K562 (cell line): ENCODE data around the gene S100A1. TPM values are rescaled to one million over a fixed set of nuclear protein-coding genes. Genes with fewer than 3 reads are reported as not detected.
A peak's percentile ranks its signal among the peaks of the same experiment; 100 is the strongest.

Source experiments
- ATAC-seq: fragments of 200-7000 bp; cut with Tn5 transposase; 3 replicates; pipeline ENCODE4 v1.9.1; 2020; ENCODE audit warnings: moderate library complexity
- BruUV-seq: library from RNA; stranded (reverse); fragments of 400-500 nt; replicated peaks from 2 replicates; lab custom pipeline; 2021; lab: Mats Ljungman, UMichigan
- CTCF ChIA-PET: fragments of 300-600 bp; formaldehyde crosslinking; extraction: SDS; loops from one replicate; lab custom pipeline; 2021; ENCODE audit warnings: low intra/inter-chr PET ratio; lab: Yijun Ruan, JAX
- POLR2A ChIA-PET: fragments of 300-600, 350-650 bp; sonication (Branson Sonifier 250); formaldehyde crosslinking; extraction: SDS; loops from one replicate; lab custom pipeline; 2021; ENCODE audit warnings: antibody characterized with exemption, inconsistent platforms; lab: Yijun Ruan, JAX
- DNase-seq, 4 experiments: peaks; one replicate each; pipeline versions ENCODE4 v3.0.0 to v3.0.0-alpha.2; 2011 to 2018; ENCODE audit warnings: low spot score in 3 of 4, mixed read lengths in 3 of 4; ENCODE audit errors: extremely low read depth in 1 of 4
- FAIRE-seq: peaks from 2 replicates; lab custom pipeline; 2011; peaks lifted over from hg19 to GRCh38; lab: Jason Lieb, UNC
- H2AFZ ChIP-seq: 2 replicates; pipeline ENCODE4 v1.6.0; 2011; ENCODE audit warnings: low read depth, low read length, control low read depth, inconsistent platforms
- H3K27ac ChIP-seq: fragments of 200-600 bp; 3 replicates; pipeline ENCODE4 v1.8.0; 2011; ENCODE audit warnings: low read depth, mild to moderate bottlenecking, control low read depth, inconsistent platforms, low read length, moderate library complexity, mixed read lengths; ENCODE audit errors: extremely low read depth
- H3K27me3 ChIP-seq, 2 experiments: fragments of 300-600 bp in 1 of 2; 2 replicates in 1 of 2; 3 replicates in 1 of 2; pipeline versions ENCODE4 v1.6.0 to v1.8.0; 2011; ENCODE audit warnings: inconsistent platforms in 2 of 2, low read length in 2 of 2, mild to moderate bottlenecking in 1 of 2, mixed read lengths in 1 of 2, moderate library complexity in 1 of 2; ENCODE audit not compliant: control insufficient read depth in 2 of 2, insufficient read depth in 2 of 2
- H3K36me3 ChIP-seq: fragments of 300-600 bp; 3 replicates; pipeline ENCODE4 v1.8.0; 2011; ENCODE audit warnings: mild to moderate bottlenecking, low read length, inconsistent platforms; ENCODE audit not compliant: control insufficient read depth, insufficient read depth
- H3K4me1 ChIP-seq, 2 experiments: fragments of 200-600 bp in 1 of 2; replicated peaks in 1 of 2; 2 replicates in 1 of 2; 3 replicates in 1 of 2; pipeline versions ENCODE4 v1.5.1 to v1.8.0; 2011; ENCODE audit warnings: inconsistent platforms in 2 of 2, low read length in 2 of 2, mild to moderate bottlenecking in 1 of 2, mixed read lengths in 1 of 2, moderate library complexity in 1 of 2; ENCODE audit not compliant: control insufficient read depth in 2 of 2, insufficient read depth in 2 of 2
- H3K4me2 ChIP-seq: 2 replicates; pipeline ENCODE4 v1.6.1; 2011; ENCODE audit warnings: low read length, control low read depth, inconsistent platforms, mixed read lengths; ENCODE audit not compliant: insufficient read depth
- H3K4me3 ChIP-seq: fragments of 200-600 bp; sonication (generic), shearing (Covaris generic); 2 replicates; pipeline ENCODE4 v1.5.1; 2016; ENCODE audit warnings: control low read depth, inconsistent platforms
- H3K79me2 ChIP-seq: fragments of 200-600 bp; 3 replicates; pipeline ENCODE4 v1.8.0; 2011; ENCODE audit warnings: low read length, inconsistent platforms; ENCODE audit not compliant: control insufficient read depth, insufficient read depth
- H3K9ac ChIP-seq, 2 experiments: 2 replicates each; pipeline versions ENCODE4 v1.6.0 to v1.6.1; 2011; ENCODE audit warnings: low read depth in 2 of 2, low read length in 2 of 2, control low read depth in 1 of 2, inconsistent platforms in 1 of 2, mild to moderate bottlenecking in 1 of 2, mixed read lengths in 1 of 2; ENCODE audit not compliant: insufficient read depth in 1 of 2
- H3K9me1 ChIP-seq: one replicate; pipeline ENCODE4 v1.6.0; 2011; ENCODE audit warnings: inconsistent platforms, mild to moderate bottlenecking, low read length, moderate library complexity; ENCODE audit not compliant: control insufficient read depth, insufficient read depth
- H3K9me3 ChIP-seq: replicated peaks from 2 replicates; pipeline ENCODE4 v1.5.1; 2011; ENCODE audit warnings: low read depth, low read length, inconsistent platforms; ENCODE audit not compliant: control insufficient read depth, insufficient read depth
- H4K20me1 ChIP-seq: replicated peaks from 2 replicates; pipeline ENCODE4 v1.6.1; 2011; ENCODE audit warnings: low read length, inconsistent platforms, mixed read lengths; ENCODE audit not compliant: control insufficient read depth, insufficient read depth
- AFF4 ChIP-seq: sonication (generic); formaldehyde crosslinking; IDR thresholded peaks from 2 replicates; pipeline ENCODE4 v1.8.0; 2023; ENCODE audit warnings: mild to moderate bottlenecking, missing genetic modification reagents
- BRF2 ChIP-seq: IDR thresholded peaks from 3 replicates; pipeline ENCODE4 v1.6.1; 2011; ENCODE audit warnings: borderline replicate concordance, mild to moderate bottlenecking; ENCODE audit not compliant: insufficient read length, insufficient read depth
- E2F4 ChIP-seq: sonication (generic); formaldehyde crosslinking; IDR thresholded peaks from 2 replicates; pipeline ENCODE4 v1.8.0; 2022; ENCODE audit warnings: mild to moderate bottlenecking, low read depth, missing genetic modification reagents
- GABPB1 ChIP-seq: sonication (generic); formaldehyde crosslinking; IDR thresholded peaks from 2 replicates; pipeline ENCODE4 v1.8.0; 2022; ENCODE audit warnings: mild to moderate bottlenecking, missing genetic modification reagents
- HMG20A ChIP-seq: fragments of 450-650 bp; formaldehyde crosslinking; conservative IDR thresholded peaks from 2 replicates; pipeline ENCODE4 v1.4.0; 2020; ENCODE audit warnings: mild to moderate bottlenecking, mixed read lengths
- HOXB6 ChIP-seq: fragments of 250-450 bp; sonication (Bioruptor Pico); IDR thresholded peaks from 2 replicates; pipeline ENCODE4 v1.5.1; 2022; ENCODE audit warnings: mild to moderate bottlenecking, borderline replicate concordance
- MECOM ChIP-seq: fragments of 250-450 bp; sonication (Bioruptor Pico); IDR thresholded peaks from 2 replicates; pipeline ENCODE4 v1.8.0; 2022; ENCODE audit warnings: inconsistent platforms
- MYNN ChIP-seq, 2 experiments: sonication (generic); formaldehyde crosslinking in 1 of 2; IDR thresholded peaks; 2 replicates each; pipeline versions ENCODE4 v1.5.0 to v1.6.1; 2016 to 2020; ENCODE audit warnings: antibody characterized with exemption in 1 of 2, missing genetic modification reagents in 1 of 2
- NR2F6 ChIP-seq: fragments of 450-650 bp; formaldehyde crosslinking; IDR thresholded peaks from 2 replicates; pipeline ENCODE4 v1.4.0; 2020; ENCODE audit warnings: mild to moderate bottlenecking
- RHOXF2B ChIP-seq: fragments of 250-450 bp; sonication (Bioruptor Pico); conservative IDR thresholded peaks from 2 replicates; pipeline ENCODE4 v1.5.1; 2021
- THRAP3 ChIP-seq: fragments of 450-650 bp; IDR thresholded peaks from 2 replicates; pipeline ENCODE4 v1.6.1; 2016; ENCODE audit warnings: mild to moderate bottlenecking, inconsistent platforms, borderline replicate concordance
- USF2 ChIP-seq: sonication (generic); formaldehyde crosslinking; IDR thresholded peaks from 2 replicates; pipeline ENCODE4 v1.5.0; 2020; ENCODE audit warnings: missing genetic modification reagents
- ZFP1 ChIP-seq: fragments of 450-650 bp; formaldehyde crosslinking; IDR thresholded peaks from 2 replicates; pipeline ENCODE4 v1.4.0; 2020; ENCODE audit warnings: mild to moderate bottlenecking, mixed read lengths
- ZFP36 ChIP-seq: fragments of 150-350 bp; IDR thresholded peaks from 2 replicates; pipeline ENCODE4 v1.6.1; 2018; ENCODE audit warnings: low read length, low read depth; ENCODE audit not compliant: partially characterized antibody
- ZNF143 ChIP-seq: sonication (generic); formaldehyde crosslinking; IDR thresholded peaks from 2 replicates; pipeline ENCODE4 v1.9.0; 2022; ENCODE audit warnings: mild to moderate bottlenecking, missing genetic modification reagents
- ZNF197 ChIP-seq: fragments of 200-800 bp; sonication (Bioruptor generic); IDR thresholded peaks from 2 replicates; pipeline ENCODE4 v1.6.1; 2016; ENCODE audit warnings: low read depth, missing genetic modification characterization, missing compliant biosample characterization
- ZNF282 ChIP-seq: sonication (generic); formaldehyde crosslinking; IDR thresholded peaks from 2 replicates; pipeline ENCODE4 v1.8.1; 2023; ENCODE audit warnings: missing genetic modification reagents
- WGBS: fragments of 100-300 bp; shearing (Covaris generic); methylation state at CpG from one replicate; pipeline ENCODE4 v1.1.6; 2016; ENCODE audit warnings: low coverage, mixed read lengths; ENCODE audit not compliant: insufficient coverage; ENCODE audit errors: missing lambda C conversion rate; 5-methylcytosine and 5-hydroxymethylcytosine counted together
- in situ Hi-C: fragments of 300-500 bp; cut with MboI; formaldehyde crosslinking; loops from 4 replicates; pipeline ENCODE4 v1.15.0; 2018; ENCODE audit warnings: inconsistent platforms, mixed read lengths
- intact Hi-C: fragments of 100-400 bp; cut with micrococcal nuclease; formaldehyde crosslinking; loops from 2 replicates; pipeline ENCODE4 v1.14.2; 2022
- polyA plus RNA-seq, 8 experiments: library from polyadenylated mRNA; depleted of rRNA in 4 of 8; stranded (reverse) in 5 of 8; unstranded in 3 of 8; fragments of >200 nt; fragmentation: Nextera tagmentation in 2 of 8; fragmentation: Illumina TruSeq in 1 of 8; extraction: Ambion mirVana in 2 of 8; extraction: Trizol in 1 of 8; gene quantifications; 2 replicates each; pipeline versions ENCODE4 v1.2.1 to v1.2.3, GENCODE V29; 2011 to 2014; ENCODE audit warnings: inconsistent platforms in 1 of 8, missing spikeins in 1 of 8
- total RNA-seq, 7 experiments: library from RNA; depleted of rRNA in 6 of 7; stranded (reverse); fragments of >200 nt in 6 of 7; fragmentation: Illumina TruSeq in 2 of 7; extraction: Trizol in 2 of 7; gene quantifications; 2 replicates each; pipeline versions ENCODE4 v1.2.1 to v1.2.3, GENCODE V29; 2011 to 2021; ENCODE audit warnings: low replicate concordance in 1 of 7

The S100A1 gene
- total and polyA plus RNA-seq, 9 of the 15 experiments (the other 6 are each of a cell fraction or from before 2014, with no cell fraction given), result 0.44 to 30.1 (median 12.7) TPM

GRCh38 chr1:153615406-153615805, 12.8 kb upstream of the S100A1 start:
- no peaks in the 10 kb centered on the region for H3K9me3 ChIP-seq
- peak overlapping the region in 1 of 2 experiments; percentile 48; a peak in 1 of 4 replicates for H3K9ac ChIP-seq
- in situ Hi-C loops (no loop called here), intact Hi-C loops (no loop called here)
- ChIA-PET CTCF (no interaction called here), POLR2A (interaction anchor here (0.6 to 6.8 kb wide), 7 partner anchors 9 to 258 kb away, joined by 3 to 70 read pairs (median 5); partner anchors contain the start of genes S100A1 and S100A13)
- no peak overlapping the region for H3K4me2 ChIP-seq
- DNase-seq (no peak), FAIRE-seq (no peak), ATAC-seq (no peak)
- 48% methylated on average over 2 of the region's 2 CpGs for WGBS
- no peaks in the 10 kb centered on the region for H3K27me3 ChIP-seq
- no peak overlapping the region for H2AFZ ChIP-seq
- H3K4me1 ChIP-seq, result peaks cover 18 to 36% of the 10 kb centered on the region in 2 experiments
- no peak overlapping the region for H3K4me3 ChIP-seq
- no TSS peak for BruUV-seq
- no peaks in the 10 kb centered on the region for H3K79me2 ChIP-seq
- H4K20me1 ChIP-seq, result no peaks in the 10 kb centered on the region
- H3K9me1 ChIP-seq, result no peaks in the 10 kb centered on the region
- no peak overlapping the region for H3K27ac ChIP-seq
- no peaks in the 10 kb centered on the region for H3K36me3 ChIP-seq
- TF ChIP-seq E2F4 (CRISPR knock-in tag) (no peak), ZFP36 (no peak), AFF4 (CRISPR knock-in tag) (no peak), RHOXF2B (CRISPR knock-in tag) (no peak), ZNF197 (CRISPR knock-in tag) (no peak), MYNN (IDR thresholded peaks at IDR 0.05) (no peak), MYNN (CRISPR knock-in tag; IDR thresholded peaks at IDR 0.05) (no peak), HOXB6 (CRISPR knock-in tag) (no peak), HMG20A (CRISPR knock-in tag) (no peak), ZNF282 (CRISPR knock-in tag) (no peak), GABPB1 (CRISPR knock-in tag) (no peak), ZFP1 (CRISPR knock-in tag) (no peak), NR2F6 (CRISPR knock-in tag) (no peak), MECOM (no peak), THRAP3 (no peak), USF2 (no peak), ZNF143 (no peak), BRF2 (no peak)
